Neural cell (in vitro differentiated cells): ENCODE data around the gene GPER1.

ENCODE experiments used
- EZH2 ChIP-seq: fragments of 200-600, 300-800 bp; shearing (Covaris generic), sonication (generic); IDR thresholded peaks from 2 replicates; pipeline ENCODE4 v1.6.1; 2014; ENCODE audit warnings: antibody characterized with exemption, low read length, borderline replicate concordance, mild to moderate bottlenecking; ENCODE audit not compliant: insufficient read depth, poor library complexity, severe bottlenecking
- SMC3 ChIP-seq: fragments of 450-650 bp; conservative IDR thresholded peaks from 2 replicates; pipeline ENCODE4 v1.6.1; 2014; ENCODE audit warnings: antibody characterized with exemption, mild to moderate bottlenecking, moderate library complexity; ENCODE audit not compliant: poor library complexity
- TF ChIP-seq, protein P1 (sequence below): fragments of 450-650 bp; IDR thresholded peaks from 2 replicates; pipeline ENCODE4 v1.5.1; 2014; ENCODE audit warnings: antibody characterized with exemption, mild to moderate bottlenecking, moderate library complexity; ENCODE audit not compliant: poor library complexity, severe bottlenecking

DNA sequence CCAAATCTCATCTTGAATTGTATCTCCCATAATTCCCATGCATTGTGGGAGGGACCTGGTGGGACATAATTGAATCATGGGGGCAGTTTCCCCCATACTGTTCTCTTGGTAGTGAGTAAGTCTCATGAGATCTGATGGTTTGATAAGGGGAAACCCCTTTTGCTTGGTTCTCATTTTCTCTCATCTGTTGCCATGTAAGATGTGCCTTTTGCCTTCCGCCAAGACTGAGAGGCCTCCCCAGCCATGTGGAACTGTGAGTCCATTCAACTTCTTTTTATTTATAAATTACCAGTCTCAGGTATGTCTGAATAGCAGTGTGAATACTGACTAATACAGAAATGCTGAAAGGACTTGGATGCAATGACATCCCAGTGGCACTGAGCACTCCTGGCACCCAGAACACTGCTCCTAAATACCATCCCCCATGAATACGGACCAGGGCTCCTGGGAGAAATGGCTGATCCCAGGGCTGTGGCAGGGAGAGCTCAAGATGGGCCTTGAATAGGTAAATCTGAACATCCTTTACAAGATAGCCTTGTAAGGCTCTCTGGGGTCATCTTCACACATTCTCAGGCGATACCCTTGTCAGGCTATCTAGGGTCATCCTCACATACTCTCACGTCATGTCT is 52.7 kb downstream of the GPER1 start:
- no peak for TF ChIP-seq EZH2
- TF ChIP-seq, protein P1, sequence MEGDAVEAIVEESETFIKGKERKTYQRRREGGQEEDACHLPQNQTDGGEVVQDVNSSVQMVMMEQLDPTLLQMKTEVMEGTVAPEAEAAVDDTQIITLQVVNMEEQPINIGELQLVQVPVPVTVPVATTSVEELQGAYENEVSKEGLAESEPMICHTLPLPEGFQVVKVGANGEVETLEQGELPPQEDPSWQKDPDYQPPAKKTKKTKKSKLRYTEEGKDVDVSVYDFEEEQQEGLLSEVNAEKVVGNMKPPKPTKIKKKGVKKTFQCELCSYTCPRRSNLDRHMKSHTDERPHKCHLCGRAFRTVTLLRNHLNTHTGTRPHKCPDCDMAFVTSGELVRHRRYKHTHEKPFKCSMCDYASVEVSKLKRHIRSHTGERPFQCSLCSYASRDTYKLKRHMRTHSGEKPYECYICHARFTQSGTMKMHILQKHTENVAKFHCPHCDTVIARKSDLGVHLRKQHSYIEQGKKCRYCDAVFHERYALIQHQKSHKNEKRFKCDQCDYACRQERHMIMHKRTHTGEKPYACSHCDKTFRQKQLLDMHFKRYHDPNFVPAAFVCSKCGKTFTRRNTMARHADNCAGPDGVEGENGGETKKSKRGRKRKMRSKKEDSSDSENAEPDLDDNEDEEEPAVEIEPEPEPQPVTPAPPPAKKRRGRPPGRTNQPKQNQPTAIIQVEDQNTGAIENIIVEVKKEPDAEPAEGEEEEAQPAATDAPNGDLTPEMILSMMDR = no peak
- TF ChIP-seq SMC3 = no peak
